ENCODE measurements around the gene ACP5. TPM values are rescaled to one million over a fixed set of nuclear protein-coding genes. Genes with fewer than 3 reads are reported as not detected.
"Not testable (repeated sequence)": the region's sequence is repeated elsewhere in the genome, so short reads cannot be mapped to it uniquely, and the experiment has no call there.

Gene ACP5
- total RNA-seq, 1 donor from 2014 or later = 0.95 TPM

- peaks cover 2% of the 10 kb centered on the region for H3K27me3 Mint-ChIP-seq (ENCODE audit: unreplicated experiment)
- peaks cover 6% of the 10 kb centered on the region for H3K4me1 Mint-ChIP-seq (ENCODE audit: unreplicated experiment)
- TF ChIP-seq CTCF (IDR thresholded peaks at IDR 0.05; ENCODE audit: unreplicated experiment) = no peak
- no peak overlapping the region for H3K27ac Mint-ChIP-seq (ENCODE audit: unreplicated experiment)
- H3K36me3 Mint-ChIP-seq (ENCODE audit: low read depth, unreplicated experiment) = no peaks in the 10 kb centered on the region
- H3K9me3 Mint-ChIP-seq (ENCODE audit: unreplicated experiment) = no peaks in the 10 kb centered on the region
- H3K4me3 Mint-ChIP-seq (ENCODE audit: unreplicated experiment) = no peak overlapping the region
- DNase-seq (ENCODE audit: low spot score) = no peak
These were observed 2.7 kb upstream of the ACP5 start for GRCh38 chr19:11580116-11580515.

- Mint-ChIP-seq H3K27me3 (ENCODE audit: unreplicated experiment) (peaks cover 2% of the 10 kb centered on the region), H3K27ac (ENCODE audit: unreplicated experiment) (no peak overlapping the region), H3K4me3 (ENCODE audit: unreplicated experiment) (no peak overlapping the region), H3K36me3 (ENCODE audit: low read depth, unreplicated experiment) (no peaks in the 10 kb centered on the region), H3K9me3 (ENCODE audit: unreplicated experiment) (no peaks in the 10 kb centered on the region), H3K4me1 (ENCODE audit: unreplicated experiment) (peaks cover 6% of the 10 kb centered on the region)
- TF ChIP-seq CTCF (IDR thresholded peaks at IDR 0.05; ENCODE audit: unreplicated experiment) = no peak
- peak; percentile 25 for DNase-seq (ENCODE audit: low spot score)
These were observed 1.1 kb upstream of the ACP5 start for GRCh38 chr19:11578258-11579142.

- no peaks in the 10 kb centered on the region for H3K9me3 Mint-ChIP-seq (ENCODE audit: unreplicated experiment)
- H3K27ac Mint-ChIP-seq (ENCODE audit: unreplicated experiment) = no peak overlapping the region
- DNase-seq (ENCODE audit: low spot score) = no peak
- no peak overlapping the region for H3K4me3 Mint-ChIP-seq (ENCODE audit: unreplicated experiment)
- H3K4me1 Mint-ChIP-seq (ENCODE audit: unreplicated experiment) = peaks cover 6% of the 10 kb centered on the region
- no peak for TF ChIP-seq CTCF (IDR thresholded peaks at IDR 0.05; ENCODE audit: unreplicated experiment)
- peaks cover 2% of the 10 kb centered on the region for H3K27me3 Mint-ChIP-seq (ENCODE audit: unreplicated experiment)
- no peaks in the 10 kb centered on the region for H3K36me3 Mint-ChIP-seq (ENCODE audit: low read depth, unreplicated experiment)
These were observed 1.2 kb downstream of the ACP5 start for GRCh38 chr19:11576227-11576626.

DNA sequence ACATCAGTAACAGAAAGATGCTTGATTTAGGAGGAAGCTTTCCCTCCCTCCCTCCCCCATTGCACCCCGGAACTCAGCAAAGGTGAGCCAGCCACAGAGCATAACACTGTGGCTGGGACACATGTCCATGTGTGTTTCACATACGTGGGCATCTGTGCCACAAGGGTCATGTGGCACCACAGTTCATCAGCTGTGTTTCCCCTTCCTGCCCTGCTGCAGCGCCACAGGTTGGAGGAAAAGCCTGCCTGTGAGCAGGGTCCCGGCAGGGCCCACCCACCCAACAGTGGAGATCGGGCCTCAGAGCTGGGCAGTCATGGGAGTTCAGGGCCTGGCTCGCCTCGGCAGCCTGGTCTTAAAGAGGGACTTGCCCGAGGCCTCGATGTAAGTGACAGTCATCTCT lies 2.8 kb downstream of the ACP5 start:
- no peak for DNase-seq (ENCODE audit: low spot score)
- Mint-ChIP-seq H3K4me1 (ENCODE audit: unreplicated experiment) (peaks cover 2% of the 10 kb centered on the region), H3K36me3 (ENCODE audit: low read depth, unreplicated experiment) (no peaks in the 10 kb centered on the region), H3K27me3 (ENCODE audit: unreplicated experiment) (no peaks in the 10 kb centered on the region), H3K9me3 (ENCODE audit: unreplicated experiment) (no peaks in the 10 kb centered on the region), H3K4me3 (ENCODE audit: unreplicated experiment) (no peak overlapping the region), H3K27ac (ENCODE audit: unreplicated experiment) (no peak overlapping the region)
- no peak for TF ChIP-seq CTCF (IDR thresholded peaks at IDR 0.05; ENCODE audit: unreplicated experiment)

DNA sequence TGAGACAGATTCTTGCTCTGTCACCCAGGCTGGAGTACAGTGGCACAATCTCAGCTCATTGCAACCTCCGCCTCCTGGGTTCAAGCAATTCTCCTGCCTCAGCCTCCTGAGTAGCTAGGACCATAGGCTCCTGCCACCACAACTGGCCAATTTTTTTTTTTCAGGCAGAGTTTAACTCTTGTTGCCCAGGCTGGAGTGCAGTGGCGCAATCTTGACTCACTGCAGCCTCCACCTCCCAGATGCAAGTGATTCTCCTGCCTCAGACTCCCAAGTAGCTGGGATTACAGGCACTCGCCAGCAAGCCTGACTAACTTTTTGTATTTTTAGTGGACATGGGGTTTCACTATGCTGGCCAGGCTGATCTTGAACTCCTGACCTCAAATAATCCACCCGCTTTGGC lies 3.7 kb downstream of the ACP5 start:
- DNase-seq (ENCODE audit: low spot score); H3K27ac Mint-ChIP-seq (ENCODE audit: unreplicated experiment); H3K36me3 Mint-ChIP-seq (ENCODE audit: low read depth, unreplicated experiment); H3K27me3 Mint-ChIP-seq (ENCODE audit: unreplicated experiment); H3K4me1 Mint-ChIP-seq (ENCODE audit: unreplicated experiment); H3K4me3 Mint-ChIP-seq (ENCODE audit: unreplicated experiment); H3K9me3 Mint-ChIP-seq (ENCODE audit: unreplicated experiment): not testable (repeated sequence)

GRCh38 chr19:11573354-11573753 lies 4.1 kb downstream of the ACP5 start:
- H3K27ac Mint-ChIP-seq (ENCODE audit: unreplicated experiment); H3K36me3 Mint-ChIP-seq (ENCODE audit: low read depth, unreplicated experiment); H3K27me3 Mint-ChIP-seq (ENCODE audit: unreplicated experiment); H3K4me3 Mint-ChIP-seq (ENCODE audit: unreplicated experiment); H3K9me3 Mint-ChIP-seq (ENCODE audit: unreplicated experiment); H3K4me1 Mint-ChIP-seq (ENCODE audit: unreplicated experiment); DNase-seq (ENCODE audit: low spot score): not testable (repeated sequence)

All from endothelial cell (in vitro differentiated cells).